B cell (primary cell): ENCODE measurements around the gene LCN9.

Experiments used
- EZH2 ChIP-seq: IDR thresholded peaks from 2 replicates; pipeline ENCODE4 v1.6.1; 2012; ENCODE audit warnings: borderline replicate concordance, low read depth, mild to moderate bottlenecking, moderate library complexity, low read length; ENCODE audit not compliant: insufficient read depth, poor library complexity, severe bottlenecking
- TF ChIP-seq, protein P1 (sequence below): fragments of 200-600 bp; IDR thresholded peaks from one replicate; pipeline ENCODE4 v1.8.0; 2022; ENCODE audit warnings: antibody characterized with exemption, mild to moderate bottlenecking

DNA sequence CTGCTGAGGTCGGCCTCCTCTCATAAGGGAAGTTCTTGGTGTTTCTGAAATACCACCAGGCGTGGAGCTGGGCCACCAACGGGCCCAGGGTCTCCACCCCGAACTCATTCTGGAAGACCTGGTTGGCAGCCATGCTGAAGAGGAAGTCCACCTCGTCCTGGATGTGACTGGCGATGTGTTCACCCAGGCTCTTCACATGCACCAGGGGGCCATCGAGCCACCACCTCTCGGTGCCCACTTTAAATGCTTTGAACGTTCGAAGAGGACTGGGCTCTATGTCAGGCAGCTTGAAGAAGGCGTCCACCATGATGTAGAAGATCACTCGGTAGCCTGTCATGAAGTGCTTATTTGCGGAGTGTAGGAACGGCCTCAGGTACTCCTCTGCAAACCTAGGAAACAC is 38.8 kb upstream of the LCN9 start:
- TF ChIP-seq, protein P1, sequence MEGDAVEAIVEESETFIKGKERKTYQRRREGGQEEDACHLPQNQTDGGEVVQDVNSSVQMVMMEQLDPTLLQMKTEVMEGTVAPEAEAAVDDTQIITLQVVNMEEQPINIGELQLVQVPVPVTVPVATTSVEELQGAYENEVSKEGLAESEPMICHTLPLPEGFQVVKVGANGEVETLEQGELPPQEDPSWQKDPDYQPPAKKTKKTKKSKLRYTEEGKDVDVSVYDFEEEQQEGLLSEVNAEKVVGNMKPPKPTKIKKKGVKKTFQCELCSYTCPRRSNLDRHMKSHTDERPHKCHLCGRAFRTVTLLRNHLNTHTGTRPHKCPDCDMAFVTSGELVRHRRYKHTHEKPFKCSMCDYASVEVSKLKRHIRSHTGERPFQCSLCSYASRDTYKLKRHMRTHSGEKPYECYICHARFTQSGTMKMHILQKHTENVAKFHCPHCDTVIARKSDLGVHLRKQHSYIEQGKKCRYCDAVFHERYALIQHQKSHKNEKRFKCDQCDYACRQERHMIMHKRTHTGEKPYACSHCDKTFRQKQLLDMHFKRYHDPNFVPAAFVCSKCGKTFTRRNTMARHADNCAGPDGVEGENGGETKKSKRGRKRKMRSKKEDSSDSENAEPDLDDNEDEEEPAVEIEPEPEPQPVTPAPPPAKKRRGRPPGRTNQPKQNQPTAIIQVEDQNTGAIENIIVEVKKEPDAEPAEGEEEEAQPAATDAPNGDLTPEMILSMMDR = no peak
- TF ChIP-seq EZH2 = no peak
